GM21360 (cell line): Measurements from ENCODE around the gene UBQLN3.

ENCODE experiments used
- ATAC-seq: cut with Tn5 transposase; IDR thresholded peaks from one replicate; pipeline ENCODE4 v1.9.1; 2021; ENCODE audit warnings: mild to moderate bottlenecking, moderate library complexity; ENCODE audit not compliant: unreplicated experiment

Gene UBQLN3

DNA sequence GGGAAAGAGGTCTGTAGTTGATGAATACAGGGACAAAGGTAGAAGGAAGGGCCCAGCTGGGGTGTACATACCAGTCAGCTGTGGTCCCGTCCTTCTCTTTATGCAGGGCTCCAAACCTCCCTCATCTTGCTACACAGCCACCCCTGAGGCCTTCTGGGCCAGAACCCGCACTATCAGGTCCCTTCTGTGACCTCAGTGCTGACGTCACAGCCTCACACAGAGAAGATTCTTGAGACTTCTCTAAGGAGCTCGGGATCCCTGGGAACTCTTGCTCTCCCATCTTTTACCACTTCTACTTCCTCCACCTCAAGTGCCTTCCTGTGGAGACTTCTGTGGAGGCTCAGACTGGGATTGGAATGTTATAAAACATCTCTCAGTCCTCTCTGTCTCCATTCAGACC, at the start of gene UBQLN3:
UBQLN3 (minus strand) TSS at position 155 of the 400 bp plus-strand sequence. CDS start 399 bp downstream, outside the sequence.
- no peak for ATAC-seq

DNA sequence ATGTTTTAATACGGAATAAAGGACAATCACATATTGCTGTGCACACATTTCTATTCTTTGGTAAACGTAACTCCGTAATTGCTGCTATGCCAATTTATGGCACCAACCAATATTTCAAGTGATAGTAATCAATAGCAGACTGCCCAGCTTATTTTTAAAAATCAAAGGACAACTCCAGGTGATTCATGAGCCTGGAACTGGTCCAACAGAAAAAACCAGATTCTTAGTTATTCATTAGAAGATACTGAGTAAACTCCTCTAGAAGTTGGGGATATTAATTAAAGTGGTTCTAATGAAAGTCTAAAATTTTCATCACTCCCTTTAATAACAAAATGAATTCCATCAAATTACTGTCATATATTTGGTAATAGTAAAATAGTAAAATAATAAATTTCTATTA, 48.0 kb upstream of the UBQLN3 start:
- ATAC-seq = no peak

DNA sequence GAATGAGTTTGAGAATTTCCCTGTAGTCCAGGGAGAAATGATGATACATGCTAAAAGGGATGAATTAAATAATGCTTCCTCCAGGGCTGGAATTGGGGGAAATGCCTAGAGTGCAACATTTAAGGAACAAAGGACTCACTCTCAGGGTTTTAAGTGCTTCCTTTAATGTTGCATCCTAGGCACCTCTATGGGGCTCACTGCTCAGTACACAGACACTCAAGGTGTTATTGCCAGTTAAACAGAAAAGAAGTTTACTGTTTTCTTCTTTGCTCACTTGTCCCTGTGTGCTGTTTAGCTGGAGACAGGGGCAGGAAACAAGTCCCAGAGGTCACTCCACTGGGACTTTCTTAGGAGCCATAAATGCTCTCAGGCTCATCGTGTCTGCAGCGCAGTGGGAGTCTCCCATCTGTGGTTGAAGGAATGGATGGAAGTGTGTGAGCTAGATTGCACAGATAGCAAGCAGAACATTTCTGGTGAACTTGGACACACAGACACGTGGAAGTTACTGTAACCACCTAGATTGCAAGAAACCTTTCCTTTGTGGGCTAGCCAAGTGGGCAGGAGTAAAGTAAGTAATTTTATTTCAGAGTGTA, 46.9 kb upstream of the UBQLN3 start:
- ATAC-seq = no peak

DNA sequence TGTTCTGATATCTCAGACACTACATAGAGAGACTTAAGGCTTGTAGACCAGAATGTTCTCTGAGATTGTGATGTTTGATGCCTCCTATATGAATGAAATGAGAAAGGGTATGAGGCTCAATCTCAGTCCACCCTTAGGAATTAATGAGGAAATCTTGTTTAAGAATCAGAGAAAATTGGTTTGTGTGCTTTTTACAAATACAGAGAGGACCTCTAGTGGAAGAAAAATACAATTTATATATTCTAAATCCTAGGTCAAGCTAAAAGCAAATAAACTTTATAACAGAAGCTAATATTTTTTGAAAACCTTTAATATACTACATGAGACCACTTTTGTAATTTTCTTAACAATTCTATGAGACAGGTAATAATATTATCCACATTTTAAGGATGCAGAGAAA, 43.6 kb upstream of the UBQLN3 start:
- ATAC-seq = no peak

DNA sequence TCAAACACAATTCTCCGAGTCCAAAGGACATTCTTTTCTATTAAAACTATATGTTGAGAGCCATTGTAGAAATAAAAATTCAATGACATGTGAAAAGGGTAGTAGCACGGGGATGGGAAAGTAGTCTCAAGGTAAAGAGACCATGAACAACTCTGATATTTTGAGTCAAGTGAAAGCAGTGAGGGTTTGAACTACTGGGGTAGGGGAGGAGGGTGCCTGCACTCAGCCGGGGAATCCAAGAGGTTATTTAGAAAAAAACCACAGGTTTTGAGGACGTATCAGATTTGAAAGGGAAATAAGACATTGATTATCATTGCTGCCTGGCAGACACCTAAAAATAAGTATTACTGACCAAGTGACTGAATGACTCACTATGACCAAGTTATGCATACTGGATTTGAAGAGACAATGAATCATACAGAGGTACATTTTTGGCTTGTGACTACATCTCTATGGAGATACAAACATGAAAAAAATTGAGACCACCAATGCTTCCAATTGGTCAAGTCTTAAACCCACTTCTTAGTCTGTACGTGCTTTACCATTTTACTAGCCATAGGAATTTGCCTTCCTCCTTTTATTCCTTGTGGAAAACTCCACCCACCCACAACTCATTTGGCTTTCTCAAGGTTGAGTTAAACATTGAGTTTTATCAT, 40.8 kb upstream of the UBQLN3 start:
- peak; percentile 75 for ATAC-seq

DNA sequence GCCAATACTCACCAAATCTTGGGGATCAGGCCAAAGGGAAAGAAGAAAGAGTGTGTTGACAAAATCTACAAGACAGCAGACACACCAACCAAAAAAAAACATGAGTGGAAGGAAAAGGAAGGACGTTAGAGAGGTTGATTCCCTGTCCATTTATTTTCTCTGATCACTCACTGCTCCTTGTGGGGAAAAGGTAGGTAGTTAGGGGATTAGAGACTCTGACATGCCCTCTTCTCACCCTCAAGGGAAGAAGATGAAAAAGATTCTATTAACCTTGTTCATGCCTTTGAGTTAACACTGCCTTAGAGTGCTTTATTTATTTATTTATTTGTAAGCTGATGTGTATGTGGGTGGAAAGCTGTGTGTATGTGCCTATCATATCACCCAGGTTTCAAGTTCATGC, 38.7 kb upstream of the UBQLN3 start, which contains the start of gene OR52H1:
OR52H1 (minus strand) TSS at position 101 of the 400 bp plus-strand sequence. CDS start 3,035 bp downstream, outside the sequence.
- no peak for ATAC-seq

DNA sequence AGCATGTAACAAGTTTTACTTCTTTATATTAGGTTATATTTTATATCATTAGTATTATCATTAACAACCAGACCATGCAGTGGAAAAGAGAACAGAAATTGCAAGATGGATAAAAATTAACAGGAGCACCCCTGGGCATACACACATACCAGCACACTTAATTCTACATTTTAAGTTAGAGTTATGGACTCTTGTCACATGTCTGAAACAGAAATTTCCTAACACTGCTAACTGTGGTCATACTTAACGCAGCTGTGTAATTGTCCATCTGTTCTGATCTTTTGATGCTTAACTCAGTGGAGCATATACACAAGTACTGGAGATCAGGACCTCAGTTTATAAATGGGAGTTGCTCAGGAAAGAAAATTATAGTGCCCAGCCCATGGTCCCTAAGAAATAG, 38.2 kb upstream of the UBQLN3 start:
- no peak for ATAC-seq

DNA sequence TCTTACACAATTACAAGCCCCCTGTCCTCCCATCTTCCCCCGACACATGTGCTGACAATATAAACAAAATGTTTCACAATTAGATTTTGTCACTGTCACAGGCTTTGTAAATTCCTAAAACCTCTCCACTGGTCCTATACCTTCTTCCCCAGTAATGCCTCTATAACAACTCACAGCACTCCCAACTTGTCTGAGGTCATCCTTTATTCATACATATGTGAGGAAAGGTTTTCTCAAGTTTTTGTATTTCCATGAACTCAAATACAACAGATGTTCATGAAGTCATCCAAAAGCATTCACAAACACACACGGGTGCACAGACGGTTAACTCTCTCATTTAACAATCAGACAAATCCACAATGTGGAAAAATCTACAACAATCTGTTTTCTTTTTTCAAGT, 36.7 kb upstream of the UBQLN3 start:
- ATAC-seq = no peak

DNA sequence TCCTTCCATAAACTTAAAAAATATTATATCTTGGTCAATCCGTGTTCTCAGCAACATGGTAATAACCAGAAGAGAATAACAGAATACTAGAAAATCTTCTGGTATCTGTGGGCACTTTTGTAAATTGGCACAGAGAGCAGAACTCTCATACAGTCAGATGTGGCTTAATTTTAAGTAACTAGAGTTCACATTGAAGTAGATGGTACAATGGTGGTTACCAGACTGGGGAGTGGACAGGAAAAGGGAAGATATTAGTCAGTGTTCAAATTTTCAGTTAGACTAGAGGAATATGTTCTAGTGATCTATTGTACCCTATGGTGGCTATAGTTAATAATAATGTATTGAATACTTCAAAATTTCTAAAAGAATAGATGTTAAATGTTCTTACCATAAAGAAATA, 31.7 kb upstream of the UBQLN3 start:
- ATAC-seq = no peak

DNA sequence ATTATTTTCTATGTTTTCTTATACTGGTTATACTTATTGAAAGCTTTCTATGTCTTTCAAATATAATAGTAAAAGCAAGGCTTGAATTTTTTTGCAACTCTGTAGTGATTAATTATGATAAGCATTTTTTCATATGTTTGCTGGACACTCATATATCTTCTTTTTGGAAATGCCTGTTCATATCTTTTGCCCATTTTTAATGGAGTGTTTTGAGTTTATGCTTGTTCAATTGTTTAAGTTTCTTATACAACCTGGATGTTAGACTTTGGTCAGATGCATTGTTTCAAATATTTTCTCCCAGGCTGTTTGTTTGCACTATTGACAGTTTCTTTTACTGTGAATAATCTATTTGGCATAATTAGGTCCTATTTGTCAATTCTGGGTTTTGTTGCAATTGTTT, 26.7 kb upstream of the UBQLN3 start:
- no peak for ATAC-seq

DNA sequence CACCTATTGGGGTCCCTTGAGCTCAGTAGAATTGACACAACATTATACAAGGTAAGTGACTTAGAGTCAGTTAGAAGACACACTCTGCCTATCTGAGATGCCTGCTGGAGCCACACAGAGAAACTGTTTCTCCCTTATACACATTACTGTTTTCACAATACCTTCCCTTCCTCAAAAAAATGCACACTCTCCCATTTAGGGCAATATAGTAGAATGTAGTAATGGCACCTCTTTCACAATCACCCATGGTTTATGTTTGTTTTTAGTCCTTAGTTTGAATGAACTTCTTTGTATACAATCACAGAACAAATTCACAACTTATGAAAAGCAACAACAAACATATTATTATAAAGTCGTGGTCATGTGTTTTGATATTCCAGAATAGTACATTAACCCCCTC, 24.3 kb upstream of the UBQLN3 start:
- ATAC-seq = no peak

DNA sequence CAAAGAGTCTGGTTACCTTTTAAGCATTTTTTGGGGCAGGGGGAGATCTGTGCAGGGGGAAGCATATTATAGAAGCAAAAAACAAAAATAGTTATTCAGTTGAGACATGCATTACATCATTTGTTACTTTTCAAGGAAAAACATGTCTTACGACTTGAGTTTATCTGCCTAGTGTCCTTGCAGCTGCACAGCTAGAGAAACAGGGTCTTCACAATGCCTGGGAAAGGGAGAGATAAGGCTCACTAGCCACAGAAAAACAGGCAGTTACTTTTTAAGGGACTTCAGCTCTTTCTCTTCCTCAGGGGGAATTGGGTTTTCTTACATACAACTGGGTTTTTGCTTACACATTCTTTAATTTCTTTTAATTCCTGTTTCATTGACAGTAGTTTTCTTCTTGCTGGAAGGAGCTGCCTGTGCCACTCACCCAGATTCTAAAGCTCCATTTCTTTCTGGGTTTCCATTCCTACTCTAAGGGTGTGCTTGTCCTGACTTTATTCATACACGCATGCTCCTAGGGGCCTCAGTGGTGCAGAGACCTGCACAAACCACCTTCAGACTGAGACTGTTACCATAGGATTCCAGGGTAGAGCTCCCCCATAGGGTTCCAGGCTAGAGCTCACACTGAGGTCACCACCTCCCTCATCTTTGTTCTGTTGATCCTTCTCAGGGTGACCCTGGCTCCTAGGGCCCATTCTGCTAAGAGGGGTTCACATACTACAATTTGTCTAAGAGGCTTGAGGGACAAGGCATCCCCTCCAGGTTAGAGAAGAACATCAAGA, 21.5 kb upstream of the UBQLN3 start:
- ATAC-seq = no peak

DNA sequence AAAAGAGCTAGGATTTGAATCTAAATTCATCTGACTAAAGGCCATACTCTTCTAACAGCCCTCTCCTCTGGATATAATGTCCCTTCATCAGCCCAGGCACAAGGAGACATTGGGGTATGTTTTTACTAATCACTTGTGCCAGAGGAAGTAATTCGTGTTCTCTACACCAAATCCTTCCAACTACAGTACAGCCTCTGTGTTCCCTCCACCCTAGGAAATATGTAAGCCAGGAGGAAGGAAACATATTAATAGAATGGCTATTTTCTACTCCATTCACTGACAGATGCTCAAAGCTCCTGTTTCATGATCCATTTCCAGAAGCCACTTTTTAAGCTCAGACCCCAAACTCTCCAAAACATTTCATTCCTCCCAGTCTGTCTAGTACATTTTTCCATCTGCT, 18.7 kb upstream of the UBQLN3 start:
- ATAC-seq = no peak

DNA sequence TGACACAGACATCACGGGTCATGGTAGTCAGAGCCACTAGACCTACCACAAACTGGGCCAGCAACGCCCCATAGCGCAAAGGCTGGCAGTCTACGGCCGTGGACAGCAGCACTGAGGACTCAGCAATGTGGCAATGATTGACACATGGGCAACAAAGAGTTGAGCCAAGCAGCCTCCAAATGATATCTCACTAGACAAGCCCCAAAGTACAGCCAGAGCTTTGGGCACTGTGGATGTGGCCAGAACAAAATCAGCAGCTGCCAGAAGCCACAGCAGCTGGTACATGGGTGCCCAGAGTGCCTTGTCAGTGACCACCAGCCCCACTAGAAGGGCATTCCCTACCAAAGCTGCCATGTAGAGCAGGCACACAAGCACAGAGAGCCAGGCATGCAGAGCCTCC, 18.0 kb upstream of the UBQLN3 start:
- ATAC-seq = no peak

DNA sequence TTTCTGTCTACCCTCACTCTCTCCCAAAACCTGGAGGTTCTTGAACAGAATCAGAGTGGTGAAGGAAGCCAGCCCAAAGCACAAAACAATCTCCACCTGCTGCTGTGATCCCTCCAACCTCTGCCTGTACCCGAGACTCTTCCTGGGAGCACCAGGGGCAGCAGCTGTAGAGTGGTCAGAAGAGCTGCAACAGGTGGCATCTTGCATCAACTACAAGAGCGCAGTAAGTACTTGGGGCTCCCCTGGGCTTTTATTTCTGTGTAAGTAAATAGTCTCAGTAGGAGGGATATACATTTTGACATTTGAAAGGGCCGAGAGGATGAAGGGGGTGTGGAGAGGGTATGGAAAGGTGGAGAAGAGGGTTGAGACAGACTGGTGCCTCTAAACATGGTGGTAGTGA, 15.0 kb upstream of the UBQLN3 start:
- ATAC-seq = no peak

DNA sequence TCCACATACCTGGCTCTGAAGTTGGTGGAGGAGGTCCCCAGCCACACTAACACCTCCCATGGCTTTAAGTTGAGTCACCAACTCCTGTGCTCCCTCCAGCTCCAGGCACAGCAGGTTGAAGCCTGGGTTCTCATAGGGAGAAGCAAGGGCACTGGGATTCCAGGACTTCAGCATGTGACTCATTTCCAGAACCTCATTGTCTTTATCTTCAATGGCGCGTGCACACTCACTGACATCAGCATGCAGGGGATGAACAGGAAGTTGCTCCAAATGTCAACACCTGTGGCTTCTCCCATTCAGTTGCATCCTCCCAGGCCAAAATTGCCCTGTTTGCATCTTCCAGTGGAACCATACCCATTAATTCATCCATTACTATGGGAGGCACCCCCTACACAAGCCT, 12.6 kb upstream of the UBQLN3 start:
- no peak for ATAC-seq

DNA sequence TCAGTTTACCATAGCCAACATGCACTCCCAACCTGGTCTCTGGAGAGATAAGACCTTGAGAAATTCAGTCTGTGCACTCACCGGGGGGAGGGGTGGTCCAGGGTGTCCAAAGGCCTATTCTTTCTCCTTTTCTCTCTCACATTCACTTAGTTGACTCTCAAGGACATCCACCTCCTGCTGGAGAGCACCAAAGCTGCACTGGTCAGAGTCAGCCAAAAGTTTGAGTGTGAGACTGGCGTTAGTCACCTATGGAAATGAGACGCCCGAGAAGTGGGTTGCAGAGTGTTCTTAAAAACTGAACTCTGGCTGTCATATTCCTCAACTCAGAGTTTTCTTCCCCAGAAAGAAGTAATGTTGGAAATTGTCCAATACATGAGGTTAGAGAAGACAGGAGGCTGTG, 11.8 kb upstream of the UBQLN3 start:
- no peak for ATAC-seq

DNA sequence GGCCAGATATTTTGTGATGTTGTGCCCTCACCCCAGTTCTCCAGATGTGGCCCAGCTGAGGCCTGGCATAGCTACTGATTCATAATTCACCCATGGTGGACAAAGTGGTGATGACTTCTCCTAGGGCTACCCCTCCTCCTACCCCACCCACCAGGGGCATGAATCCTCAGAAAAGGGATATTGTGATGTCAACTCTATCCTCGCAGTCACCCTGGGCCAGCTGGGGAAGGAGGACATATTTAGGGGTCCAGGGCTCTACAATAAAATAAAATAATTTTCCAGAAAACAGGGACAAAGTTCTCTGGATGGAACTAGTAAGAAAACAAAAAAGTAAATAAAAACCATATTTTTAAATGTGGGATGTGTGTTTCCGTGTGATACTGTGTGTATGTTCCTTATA, 6.8 kb upstream of the UBQLN3 start, which contains the start of gene UBQLNL:
UBQLNL (minus strand) TSS at position 101 of the 400 bp plus-strand sequence. CDS start 258 bp downstream, outside the sequence.
- ATAC-seq = no peak

DNA sequence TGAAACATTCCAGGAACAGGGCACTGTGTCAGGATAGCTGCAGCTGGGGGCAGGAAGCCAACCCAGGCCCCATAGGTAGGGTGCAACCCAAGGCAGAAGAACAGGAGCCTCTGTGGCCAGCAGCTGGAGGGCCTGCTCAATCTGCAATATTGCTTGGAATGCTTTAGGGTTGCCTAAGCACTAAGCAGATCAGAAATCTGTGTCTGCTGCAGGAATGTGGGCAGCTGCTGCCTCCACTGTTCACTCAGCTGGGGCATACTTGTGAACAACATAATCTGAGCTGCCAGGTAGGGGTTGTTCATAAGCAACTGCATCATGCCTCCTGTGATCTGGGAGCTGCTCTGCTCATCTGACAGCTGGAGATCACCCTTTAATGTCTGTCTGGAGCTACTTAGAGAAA, 5.1 kb upstream of the UBQLN3 start:
- no peak for ATAC-seq

DNA sequence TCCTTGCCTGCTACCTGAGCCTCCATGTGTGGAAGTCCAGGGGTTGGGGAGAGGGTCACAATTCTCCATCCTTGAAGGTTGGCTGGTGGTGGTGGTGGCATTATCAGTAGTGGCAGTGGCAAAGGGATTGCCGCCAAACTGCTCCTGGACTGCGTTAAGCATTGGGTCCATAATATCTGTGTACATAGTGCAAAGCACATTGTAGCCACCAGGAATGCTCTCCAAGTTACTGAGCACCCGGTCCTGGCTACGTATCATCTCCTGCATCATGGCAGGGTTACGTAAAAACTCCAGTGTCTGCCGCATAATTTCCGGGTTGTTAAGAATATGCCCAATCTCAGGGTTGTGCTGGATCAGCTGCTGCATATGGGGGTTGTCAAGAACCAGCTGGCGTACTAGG, 1.2 kb downstream of the UBQLN3 start:
- no peak for ATAC-seq

DNA sequence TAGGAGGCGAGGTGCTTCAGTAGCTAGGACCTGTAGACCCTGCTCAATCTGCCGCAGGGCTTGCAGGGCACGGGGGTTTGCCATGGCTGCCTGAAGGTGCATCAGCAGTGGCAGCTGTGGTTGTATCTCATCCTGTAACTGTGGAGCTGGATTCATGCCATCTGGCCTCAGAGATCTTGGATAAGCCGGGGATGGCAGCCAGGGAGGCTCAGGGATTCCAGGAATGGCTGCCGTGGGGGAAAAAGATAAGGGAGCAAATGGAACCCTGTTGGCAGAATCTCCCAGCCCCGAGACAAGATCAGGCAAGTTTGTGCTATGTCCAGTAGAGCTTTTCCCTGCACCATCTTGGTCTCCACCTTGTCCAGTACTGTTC, 1.8 kb downstream of the UBQLN3 start:
- ATAC-seq = no peak
